HL-60 (cell line): ENCODE measurements around the gene STOML1.
A peak's percentile ranks its signal among the peaks of the same experiment; 100 is the strongest.

Experiments used
- DNase-seq, 2 experiments: peaks; one replicate each; pipeline ENCODE4 v3.0.0-alpha.2; 2010 to 2020; ENCODE audit warnings: low read depth in 1 of 2, low spot score in 1 of 2
- H3K27ac ChIP-seq: fragments of 250-450 bp; sonication (Bioruptor Pico); replicated peaks from 2 replicates; pipeline ENCODE4 v1.5.1; 2020; ENCODE audit warnings: mild to moderate bottlenecking, moderate library complexity
- H3K27me3 ChIP-seq: fragments of 250-450 bp; sonication (Bioruptor Pico); 2 replicates; pipeline ENCODE4 v1.5.1; 2021; ENCODE audit warnings: mild to moderate bottlenecking, moderate library complexity; ENCODE audit not compliant: insufficient read depth, poor library complexity, severe bottlenecking
- H3K4me3 ChIP-seq: replicated peaks from 2 replicates; pipeline ENCODE4 v1.5.1; 2011; ENCODE audit warnings: mild to moderate bottlenecking, control low read depth, low read length; ENCODE audit not compliant: insufficient read depth
- CTCF ChIP-seq: IDR thresholded peaks from one replicate; pipeline ENCODE4 v1.5.1; 2011; ENCODE audit warnings: low read length, control low read depth, inconsistent platforms; ENCODE audit not compliant: insufficient read depth
- GABPA ChIP-seq: IDR thresholded peaks from 2 replicates; pipeline ENCODE4 v1.6.1; 2012; ENCODE audit warnings: low read depth
- POLR2AphosphoS5 ChIP-seq: IDR thresholded peaks from 2 replicates; pipeline ENCODE4 v1.6.1; 2012; ENCODE audit warnings: low read depth
- SPI1 ChIP-seq: IDR thresholded peaks from 2 replicates; pipeline ENCODE4 v1.6.1; 2012; ENCODE audit warnings: low read depth, mild to moderate bottlenecking, borderline replicate concordance
- TF ChIP-seq, protein P1 (sequence below): IDR thresholded peaks from 2 replicates; pipeline ENCODE4 v1.6.1; 2012; ENCODE audit warnings: low read depth; ENCODE audit not compliant: insufficient replicate concordance

Gene STOML1

GRCh38 chr15:73991260-73991659 is 835 bp downstream of the STOML1 start:
- TF ChIP-seq CTCF, result no peak
- Histone ChIP-seq H3K27ac (no peak overlapping the region), H3K27me3 (no peaks in the 10 kb centered on the region), H3K4me3 (peak overlapping the region; percentile 91)
- DNase-seq, result no peak

DNA sequence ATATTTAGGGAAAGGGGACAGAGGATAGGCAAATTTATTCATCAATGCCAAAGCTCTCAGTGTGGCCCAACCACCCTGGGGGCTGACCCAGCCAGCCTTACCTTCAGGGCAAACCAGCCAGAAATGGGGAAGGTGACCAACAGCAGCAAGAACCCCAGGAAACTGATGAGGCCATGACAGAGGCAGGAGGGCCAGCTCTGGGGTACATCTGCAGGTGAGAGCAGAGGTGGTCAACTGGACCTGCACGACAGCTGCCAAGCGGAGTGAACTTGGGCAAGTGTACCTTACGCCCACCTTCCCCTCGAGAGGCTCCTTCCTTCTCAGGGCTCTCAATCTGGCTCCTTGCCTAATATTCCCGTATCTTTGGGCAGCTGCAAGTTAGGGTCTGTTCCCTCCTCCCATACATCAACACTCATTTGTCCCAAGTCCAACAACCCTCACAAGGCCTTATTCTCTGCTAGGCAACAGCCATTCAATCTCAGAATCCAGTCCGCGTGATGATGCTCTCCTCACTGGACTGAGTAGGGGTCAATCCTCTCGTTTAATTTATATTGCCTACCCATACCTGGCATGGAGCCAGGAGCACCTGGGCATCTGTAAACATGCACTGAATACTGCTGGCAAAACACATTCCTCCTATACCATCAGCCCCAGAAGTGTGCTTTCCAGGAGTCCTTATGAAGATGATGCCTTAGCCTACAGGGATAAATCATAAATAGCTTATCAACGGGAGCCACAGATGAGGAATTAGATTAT is 1.7 kb downstream of the STOML1 start:
- no peak overlapping the region for H3K27ac ChIP-seq
- TF ChIP-seq SPI1 (no peak), POLR2AphosphoS5 (no peak), CTCF (no peak), GABPA (no peak)
- TF ChIP-seq, protein P1, sequence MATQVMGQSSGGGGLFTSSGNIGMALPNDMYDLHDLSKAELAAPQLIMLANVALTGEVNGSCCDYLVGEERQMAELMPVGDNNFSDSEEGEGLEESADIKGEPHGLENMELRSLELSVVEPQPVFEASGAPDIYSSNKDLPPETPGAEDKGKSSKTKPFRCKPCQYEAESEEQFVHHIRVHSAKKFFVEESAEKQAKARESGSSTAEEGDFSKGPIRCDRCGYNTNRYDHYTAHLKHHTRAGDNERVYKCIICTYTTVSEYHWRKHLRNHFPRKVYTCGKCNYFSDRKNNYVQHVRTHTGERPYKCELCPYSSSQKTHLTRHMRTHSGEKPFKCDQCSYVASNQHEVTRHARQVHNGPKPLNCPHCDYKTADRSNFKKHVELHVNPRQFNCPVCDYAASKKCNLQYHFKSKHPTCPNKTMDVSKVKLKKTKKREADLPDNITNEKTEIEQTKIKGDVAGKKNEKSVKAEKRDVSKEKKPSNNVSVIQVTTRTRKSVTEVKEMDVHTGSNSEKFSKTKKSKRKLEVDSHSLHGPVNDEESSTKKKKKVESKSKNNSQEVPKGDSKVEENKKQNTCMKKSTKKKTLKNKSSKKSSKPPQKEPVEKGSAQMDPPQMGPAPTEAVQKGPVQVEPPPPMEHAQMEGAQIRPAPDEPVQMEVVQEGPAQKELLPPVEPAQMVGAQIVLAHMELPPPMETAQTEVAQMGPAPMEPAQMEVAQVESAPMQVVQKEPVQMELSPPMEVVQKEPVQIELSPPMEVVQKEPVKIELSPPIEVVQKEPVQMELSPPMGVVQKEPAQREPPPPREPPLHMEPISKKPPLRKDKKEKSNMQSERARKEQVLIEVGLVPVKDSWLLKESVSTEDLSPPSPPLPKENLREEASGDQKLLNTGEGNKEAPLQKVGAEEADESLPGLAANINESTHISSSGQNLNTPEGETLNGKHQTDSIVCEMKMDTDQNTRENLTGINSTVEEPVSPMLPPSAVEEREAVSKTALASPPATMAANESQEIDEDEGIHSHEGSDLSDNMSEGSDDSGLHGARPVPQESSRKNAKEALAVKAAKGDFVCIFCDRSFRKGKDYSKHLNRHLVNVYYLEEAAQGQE, result no peak
- no peaks in the 10 kb centered on the region for H3K27me3 ChIP-seq
- DNase-seq, result no peak
- H3K4me3 ChIP-seq, result no peak overlapping the region

DNA sequence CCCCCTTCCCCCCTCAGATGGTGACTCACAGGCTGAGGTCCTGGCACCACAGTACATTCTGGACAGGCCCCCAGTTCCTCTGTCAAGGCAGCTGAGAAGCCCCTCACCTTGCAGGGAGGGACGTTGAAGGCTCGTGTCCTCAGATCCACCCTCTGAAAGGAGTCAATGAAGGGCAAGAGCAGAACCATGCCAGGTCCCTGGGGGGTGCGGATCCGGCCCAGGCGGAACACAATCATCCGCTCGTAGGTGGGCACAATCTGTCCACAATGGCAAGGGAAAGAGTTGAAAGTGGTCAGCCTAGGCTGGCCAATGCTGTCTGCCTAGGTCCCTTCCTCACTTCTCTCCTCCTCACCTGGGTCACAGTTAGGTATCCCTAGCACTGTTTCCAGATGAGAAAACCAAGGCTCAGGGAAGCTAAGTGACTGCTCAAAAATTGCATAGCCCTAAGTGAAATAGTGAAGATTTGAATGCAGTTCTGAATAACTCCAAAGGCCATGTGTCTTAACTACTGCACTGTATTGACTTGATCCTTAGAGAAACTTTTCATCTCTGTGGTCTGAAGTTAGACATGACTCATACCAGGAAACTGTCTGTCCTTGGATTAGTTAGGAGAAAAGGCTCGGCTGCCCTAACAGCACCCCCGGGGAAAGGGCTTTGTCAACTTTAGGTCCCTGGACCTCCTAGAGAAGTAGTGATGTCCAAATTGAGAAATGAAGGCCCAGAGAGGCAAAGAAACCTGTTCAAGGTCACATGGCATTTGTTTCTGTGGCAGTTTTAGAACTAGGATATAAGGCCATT is 2.9 kb downstream of the STOML1 start:
- no peak overlapping the region for H3K4me3 ChIP-seq

More for the DNA sequence above, 2.9 kb downstream of the STOML1 start:
- no peaks in the 10 kb centered on the region for H3K27me3 ChIP-seq
- no peak for DNase-seq
- TF ChIP-seq POLR2AphosphoS5 (no peak), CTCF (no peak), SPI1 (no peak), GABPA (no peak)
- TF ChIP-seq, protein P1, result no peak
- no peak overlapping the region for H3K27ac ChIP-seq
